ENCODE measurements around the gene ZNF3.
A peak's percentile ranks its signal among the peaks of the same experiment; 100 is the strongest.

ZNF3 gene

GRCh38 chr7:100109521-100110163, 28.1 kb upstream of the ZNF3 start:
- Histone ChIP-seq H3K4me1 (ENCODE audit: control insufficient read depth, insufficient read depth, low read length, poor library complexity, severe bottlenecking) (no peaks in the 10 kb centered on the region), H3K36me3 (ENCODE audit: control insufficient read depth, insufficient read depth, low read length) (peaks cover 61% of the 10 kb centered on the region), H3K4me3 (ENCODE audit: insufficient read depth, low read depth, low read length, poor library complexity, severe bottlenecking) (no peak overlapping the region), H3K9me3 (ENCODE audit: control insufficient read depth, low read length) (no peaks in the 10 kb centered on the region), H3K27ac (ENCODE audit: insufficient read depth, low read length, poor library complexity, severe bottlenecking) (no peak overlapping the region), H3K27me3 (replicated peaks; ENCODE audit: control insufficient read depth, insufficient read depth, low read length, poor library complexity, severe bottlenecking) (no peaks in the 10 kb centered on the region)
- no peak for DNase-seq

- Histone ChIP-seq H3K27ac (ENCODE audit: insufficient read depth, low read length, poor library complexity, severe bottlenecking) (no peak overlapping the region), H3K27me3 (replicated peaks; ENCODE audit: control insufficient read depth, insufficient read depth, low read length, poor library complexity, severe bottlenecking) (no peaks in the 10 kb centered on the region), H3K4me3 (ENCODE audit: insufficient read depth, low read depth, low read length, poor library complexity, severe bottlenecking) (no peak overlapping the region), H3K36me3 (ENCODE audit: control insufficient read depth, insufficient read depth, low read length) (peaks cover 48% of the 10 kb centered on the region), H3K4me1 (ENCODE audit: control insufficient read depth, insufficient read depth, low read length, poor library complexity, severe bottlenecking) (no peaks in the 10 kb centered on the region), H3K9me3 (ENCODE audit: control insufficient read depth, low read length) (no peaks in the 10 kb centered on the region)
- no peak for DNase-seq
Measured at GRCh38 chr7:100107890-100108289, 26.4 kb upstream of the ZNF3 start.

- H3K4me1 ChIP-seq (ENCODE audit: control insufficient read depth, insufficient read depth, low read length, poor library complexity, severe bottlenecking) = no peaks in the 10 kb centered on the region
- H3K9me3 ChIP-seq (ENCODE audit: control insufficient read depth, low read length) = no peaks in the 10 kb centered on the region
- no peaks in the 10 kb centered on the region for H3K27me3 ChIP-seq (replicated peaks; ENCODE audit: control insufficient read depth, insufficient read depth, low read length, poor library complexity, severe bottlenecking)
- no peak overlapping the region for H3K4me3 ChIP-seq (ENCODE audit: insufficient read depth, low read depth, low read length, poor library complexity, severe bottlenecking)
- H3K27ac ChIP-seq (ENCODE audit: insufficient read depth, low read length, poor library complexity, severe bottlenecking) = no peak overlapping the region
- no peak for DNase-seq
- H3K36me3 ChIP-seq (ENCODE audit: control insufficient read depth, insufficient read depth, low read length) = peaks cover 47% of the 10 kb centered on the region
Measured at GRCh38 chr7:100107125-100107737, 25.7 kb upstream of the ZNF3 start.

GRCh38 chr7:100106633-100107032, 25.1 kb upstream of the ZNF3 start:
- no peak for DNase-seq
- Histone ChIP-seq H3K4me3 (ENCODE audit: insufficient read depth, low read depth, low read length, poor library complexity, severe bottlenecking) (no peak overlapping the region), H3K9me3 (ENCODE audit: control insufficient read depth, low read length) (no peaks in the 10 kb centered on the region), H3K27me3 (replicated peaks; ENCODE audit: control insufficient read depth, insufficient read depth, low read length, poor library complexity, severe bottlenecking) (no peaks in the 10 kb centered on the region), H3K36me3 (ENCODE audit: control insufficient read depth, insufficient read depth, low read length) (peaks cover 41% of the 10 kb centered on the region), H3K27ac (ENCODE audit: insufficient read depth, low read length, poor library complexity, severe bottlenecking) (no peak overlapping the region), H3K4me1 (ENCODE audit: control insufficient read depth, insufficient read depth, low read length, poor library complexity, severe bottlenecking) (no peaks in the 10 kb centered on the region)

GRCh38 chr7:100105534-100105933, 24.0 kb upstream of the ZNF3 start:
- H3K36me3 ChIP-seq (ENCODE audit: control insufficient read depth, insufficient read depth, low read length) = peaks cover 31% of the 10 kb centered on the region

GRCh38 chr7:100102950-100103840, 21.7 kb upstream of the ZNF3 start:
- Histone ChIP-seq H3K4me3 (ENCODE audit: insufficient read depth, low read depth, low read length, poor library complexity, severe bottlenecking) (no peak overlapping the region), H3K27ac (ENCODE audit: insufficient read depth, low read length, poor library complexity, severe bottlenecking) (no peak overlapping the region), H3K9me3 (ENCODE audit: control insufficient read depth, low read length) (no peaks in the 10 kb centered on the region), H3K27me3 (replicated peaks; ENCODE audit: control insufficient read depth, insufficient read depth, low read length, poor library complexity, severe bottlenecking) (no peaks in the 10 kb centered on the region), H3K36me3 (ENCODE audit: control insufficient read depth, insufficient read depth, low read length) (peaks cover 34% of the 10 kb centered on the region), H3K4me1 (ENCODE audit: control insufficient read depth, insufficient read depth, low read length, poor library complexity, severe bottlenecking) (peaks cover 11% of the 10 kb centered on the region)
- DNase-seq = no peak

More at GRCh38 chr7:100105534-100105933, 24.0 kb upstream of the ZNF3 start:
- no peak overlapping the region for H3K27ac ChIP-seq (ENCODE audit: insufficient read depth, low read length, poor library complexity, severe bottlenecking)
- H3K4me3 ChIP-seq (ENCODE audit: insufficient read depth, low read depth, low read length, poor library complexity, severe bottlenecking) = no peak overlapping the region
- no peaks in the 10 kb centered on the region for H3K9me3 ChIP-seq (ENCODE audit: control insufficient read depth, low read length)
- no peak for DNase-seq
- H3K27me3 ChIP-seq (replicated peaks; ENCODE audit: control insufficient read depth, insufficient read depth, low read length, poor library complexity, severe bottlenecking) = no peaks in the 10 kb centered on the region
- no peaks in the 10 kb centered on the region for H3K4me1 ChIP-seq (ENCODE audit: control insufficient read depth, insufficient read depth, low read length, poor library complexity, severe bottlenecking)

GRCh38 chr7:100101016-100101862, 19.7 kb upstream of the ZNF3 start, which contains the start of the genes AP4M1 and MCM7:
TSS of gene AP4M1 (plus strand) at chr7:100101643. CDS start at chr7:100101715, 72 bp downstream.
TSS of gene MCM7 (minus strand) at chr7:100101397. CDS start at chr7:100101294, 103 bp downstream.
- H3K4me3 ChIP-seq (ENCODE audit: insufficient read depth, low read depth, low read length, poor library complexity, severe bottlenecking) = peak within 1 kb of the TSS; percentile 95
- H3K27ac ChIP-seq (ENCODE audit: insufficient read depth, low read length, poor library complexity, severe bottlenecking) = peak within 1 kb of the TSS; percentile 96
- DNase-seq = peak; percentile 93 to 95 (median 94)
- no peaks in the 10 kb centered on the region for H3K9me3 ChIP-seq (ENCODE audit: control insufficient read depth, low read length)
- no peaks in the 10 kb centered on the region for H3K27me3 ChIP-seq (replicated peaks; ENCODE audit: control insufficient read depth, insufficient read depth, low read length, poor library complexity, severe bottlenecking)
- peaks cover 36% of the 10 kb centered on the region for H3K36me3 ChIP-seq (ENCODE audit: control insufficient read depth, insufficient read depth, low read length)
- peaks cover 11% of the 10 kb centered on the region for H3K4me1 ChIP-seq (ENCODE audit: control insufficient read depth, insufficient read depth, low read length, poor library complexity, severe bottlenecking)

- H3K4me1 ChIP-seq (ENCODE audit: control insufficient read depth, insufficient read depth, low read length, poor library complexity, severe bottlenecking) = peaks cover 11% of the 10 kb centered on the region
- H3K9me3 ChIP-seq (ENCODE audit: control insufficient read depth, low read length) = no peaks in the 10 kb centered on the region
- DNase-seq = peak; percentile 78 to 81 (median 78)
- peak overlapping the region; percentile 96 for H3K27ac ChIP-seq (ENCODE audit: insufficient read depth, low read length, poor library complexity, severe bottlenecking)
- H3K27me3 ChIP-seq (replicated peaks; ENCODE audit: control insufficient read depth, insufficient read depth, low read length, poor library complexity, severe bottlenecking) = no peaks in the 10 kb centered on the region
- H3K36me3 ChIP-seq (ENCODE audit: control insufficient read depth, insufficient read depth, low read length) = peaks cover 38% of the 10 kb centered on the region
- peak overlapping the region; percentile 95 for H3K4me3 ChIP-seq (ENCODE audit: insufficient read depth, low read depth, low read length, poor library complexity, severe bottlenecking)
Measured at GRCh38 chr7:100100420-100101015, 19.0 kb upstream of the ZNF3 start.

- DNase-seq = no peak
- Histone ChIP-seq H3K27me3 (replicated peaks; ENCODE audit: control insufficient read depth, insufficient read depth, low read length, poor library complexity, severe bottlenecking) (no peaks in the 10 kb centered on the region), H3K27ac (ENCODE audit: insufficient read depth, low read length, poor library complexity, severe bottlenecking) (peak overlapping the region; percentile 96), H3K4me3 (ENCODE audit: insufficient read depth, low read depth, low read length, poor library complexity, severe bottlenecking) (peak overlapping the region; percentile 95), H3K4me1 (ENCODE audit: control insufficient read depth, insufficient read depth, low read length, poor library complexity, severe bottlenecking) (peaks cover 11% of the 10 kb centered on the region), H3K9me3 (ENCODE audit: control insufficient read depth, low read length) (no peaks in the 10 kb centered on the region), H3K36me3 (ENCODE audit: control insufficient read depth, insufficient read depth, low read length) (peaks cover 47% of the 10 kb centered on the region)
Measured at GRCh38 chr7:100099452-100099851, 17.9 kb upstream of the ZNF3 start.
